Glutamatergic neuron (in vitro differentiated cells): Measurements from ENCODE around the gene ZNF546. TPM values are rescaled to one million over a fixed set of nuclear protein-coding genes. Genes with fewer than 3 reads are reported as not detected.
"Not testable (repeated sequence)": the region's sequence is repeated elsewhere in the genome, so short reads cannot be mapped to it uniquely, and the experiment has no call there.

Experiments used
- DNase-seq: peaks from one replicate; pipeline ENCODE4 v3.0.0; 2022
- H3K27ac Mint-ChIP-seq: one replicate; pipeline ENCODE4 v1.8.0; 2020; ENCODE audit warnings: mild to moderate bottlenecking, mixed read lengths, inconsistent platforms; ENCODE audit not compliant: unreplicated experiment
- H3K27me3 Mint-ChIP-seq: one replicate; pipeline ENCODE4 v1.8.0; 2020; ENCODE audit warnings: mild to moderate bottlenecking, moderate library complexity, mixed read lengths, inconsistent platforms; ENCODE audit not compliant: unreplicated experiment
- H3K36me3 Mint-ChIP-seq: one replicate; pipeline ENCODE4 v1.8.0; 2020; ENCODE audit warnings: mild to moderate bottlenecking, mixed read lengths, inconsistent platforms; ENCODE audit not compliant: unreplicated experiment
- H3K4me1 Mint-ChIP-seq: one replicate; pipeline ENCODE4 v1.8.0; 2020; ENCODE audit warnings: mild to moderate bottlenecking, low read depth, mixed read lengths, inconsistent platforms; ENCODE audit not compliant: unreplicated experiment
- H3K4me3 Mint-ChIP-seq: one replicate; pipeline ENCODE4 v1.8.0; 2020; ENCODE audit warnings: mild to moderate bottlenecking, mixed read lengths, inconsistent platforms; ENCODE audit not compliant: unreplicated experiment
- H3K9me3 Mint-ChIP-seq: one replicate; pipeline ENCODE4 v1.8.0; 2020; ENCODE audit warnings: mild to moderate bottlenecking, moderate library complexity, mixed read lengths, inconsistent platforms; ENCODE audit not compliant: unreplicated experiment
- CTCF ChIP-seq: fragments of 200-600 bp; sonication (generic); IDR thresholded peaks from one replicate; pipeline ENCODE4 v1.5.0; 2021; ENCODE audit not compliant: partially characterized antibody, unreplicated experiment
- total RNA-seq: library from RNA; stranded (reverse); fragmentation: NEBNext Ultra II Directional; extraction: Animal tissue kit (Norgen Biotek cat#: 25700); gene quantifications from one replicate; pipeline ENCODE4 v1.2.1, GENCODE V29; 2021; ENCODE audit not compliant: unreplicated experiment

The ZNF546 gene
- total RNA-seq, 1 donor from 2014 or later, result 3.2 TPM

- DNase-seq, result no peak
- Mint-ChIP-seq H3K36me3 (no peaks in the 10 kb centered on the region), H3K27me3 (peaks cover 3% of the 10 kb centered on the region), H3K27ac (no peak overlapping the region), H3K9me3 (no peaks in the 10 kb centered on the region), H3K4me3 (no peak overlapping the region), H3K4me1 (no peaks in the 10 kb centered on the region)
- TF ChIP-seq CTCF, result no peak
These were observed 42.9 kb upstream of the ZNF546 start for GRCh38 chr19:39953915-39954314.

GRCh38 chr19:39957886-39958285, 39.0 kb upstream of the ZNF546 start:
- DNase-seq, H3K27me3 Mint-ChIP-seq, H3K27ac Mint-ChIP-seq, H3K9me3 Mint-ChIP-seq, H3K4me3 Mint-ChIP-seq, H3K36me3 Mint-ChIP-seq, H3K4me1 Mint-ChIP-seq: not testable (repeated sequence)

- DNase-seq, H3K9me3 Mint-ChIP-seq, H3K27me3 Mint-ChIP-seq, H3K4me3 Mint-ChIP-seq, H3K27ac Mint-ChIP-seq, H3K36me3 Mint-ChIP-seq, H3K4me1 Mint-ChIP-seq: not testable (repeated sequence)
These were observed 37.9 kb upstream of the ZNF546 start for GRCh38 chr19:39958942-39959341.

GRCh38 chr19:39959407-39959806, 37.5 kb upstream of the ZNF546 start:
- not testable (repeated sequence) for DNase-seq, H3K27ac Mint-ChIP-seq, H3K9me3 Mint-ChIP-seq, H3K36me3 Mint-ChIP-seq, H3K4me1 Mint-ChIP-seq, H3K4me3 Mint-ChIP-seq, H3K27me3 Mint-ChIP-seq

- no peak for DNase-seq
- H3K4me1 Mint-ChIP-seq, result no peaks in the 10 kb centered on the region
- TF ChIP-seq CTCF, result no peak
These were observed 33.0 kb upstream of the ZNF546 start for GRCh38 chr19:39963898-39964297.

GRCh38 chr19:39966617-39967016, 30.2 kb upstream of the ZNF546 start:
- no peak for DNase-seq
- H3K27ac Mint-ChIP-seq, result no peak overlapping the region
- H3K9me3 Mint-ChIP-seq, result peaks cover 11% of the 10 kb centered on the region
- no peak for TF ChIP-seq CTCF
- no peak overlapping the region for H3K4me3 Mint-ChIP-seq
- H3K4me1 Mint-ChIP-seq, result peaks cover 3% of the 10 kb centered on the region
- peaks cover 2% of the 10 kb centered on the region for H3K27me3 Mint-ChIP-seq
- H3K36me3 Mint-ChIP-seq, result peaks cover 4% of the 10 kb centered on the region

More at GRCh38 chr19:39963898-39964297, 33.0 kb upstream of the ZNF546 start:
- Mint-ChIP-seq H3K36me3 (no peaks in the 10 kb centered on the region), H3K9me3 (no peaks in the 10 kb centered on the region), H3K27ac (no peak overlapping the region), H3K4me3 (no peak overlapping the region), H3K27me3 (peaks cover 4% of the 10 kb centered on the region)

GRCh38 chr19:39967561-39967960, 29.3 kb upstream of the ZNF546 start:
- Mint-ChIP-seq H3K4me3 (no peak overlapping the region), H3K9me3 (peaks cover 11% of the 10 kb centered on the region), H3K27ac (no peak overlapping the region), H3K27me3 (peaks cover 2% of the 10 kb centered on the region), H3K4me1 (peaks cover 5% of the 10 kb centered on the region), H3K36me3 (peaks cover 5% of the 10 kb centered on the region)
- DNase-seq, result no peak
- TF ChIP-seq CTCF, result no peak
